ENCODE data around the gene ZNF782. TPM values are rescaled to one million over a fixed set of nuclear protein-coding genes. Genes with fewer than 3 reads are reported as not detected.

Gene ZNF782
- total and polyA plus RNA-seq, 8 donors: 2.3 to 6.8 (median 4.7) TPM

GRCh38 chr9:96779089-96779488, 75.2 kb downstream of the ZNF782 start:
- ATAC-seq (no peak), FAIRE-seq (no peak), DNase-seq (no peak)
- WGBS, 2 donors: 17% methylated on average over 2 of the region's 2 CpGs
- Histone ChIP-seq H3K27me3 (no peaks in the 10 kb centered on the region), H3K4me3 (peak overlapping the region in 2 of 4 donors; percentile 82 to 94), H3K4me1 (peaks cover 0 to 9% (median 0%) of the 10 kb centered on the region in 3 donors), H3K27ac (no peak overlapping the region), H3K36me3 (peaks cover 0 to 14% (median 6%) of the 10 kb centered on the region in 3 donors), H3K9me3 (no peaks in the 10 kb centered on the region)
- no peak for TF ChIP-seq CTCF (IDR thresholded peaks at IDR 0.05)
- intact Hi-C loops (cut with DNase I): no loop called here

- peaks cover 0 to 29% (median 12%) of the 10 kb centered on the region in 3 donors for H3K36me3 ChIP-seq
- WGBS, 2 donors: 2% methylated on average over 23 of the region's 23 CpGs
- no peak for TF ChIP-seq CTCF (IDR thresholded peaks at IDR 0.05)
- FAIRE-seq: no peak
- peak overlapping the region; percentile 62 to 78 (median 69) for H3K27ac ChIP-seq
- peak overlapping the region; percentile 29 to 94 (median 64) for H3K4me3 ChIP-seq
- ATAC-seq: peak in 2 of 4 donors; percentile 44 to 55
- H3K4me1 ChIP-seq: peaks cover 0 to 9% (median 0%) of the 10 kb centered on the region in 3 donors
- intact Hi-C loops (cut with DNase I): no loop called here
- no peak for DNase-seq
- H3K27me3 ChIP-seq: no peaks in the 10 kb centered on the region
- no peaks in the 10 kb centered on the region for H3K9me3 ChIP-seq
These were observed 76.9 kb downstream of the ZNF782 start for GRCh38 chr9:96777426-96777864.

- no peaks in the 10 kb centered on the region for H3K27me3 ChIP-seq
- peaks cover 0 to 71% (median 23%) of the 10 kb centered on the region in 3 donors for H3K36me3 ChIP-seq
- ATAC-seq (no peak), FAIRE-seq (no peak), DNase-seq (no peak)
- intact Hi-C loops (cut with DNase I): no loop called here
- H3K27ac ChIP-seq: no peak overlapping the region
- no peak overlapping the region for H3K4me3 ChIP-seq
- no peaks in the 10 kb centered on the region for H3K4me1 ChIP-seq
- TF ChIP-seq CTCF (IDR thresholded peaks at IDR 0.05): no peak
- 88 to 92% methylated on average over 2 of the region's 2 CpGs for WGBS, 2 donors
- H3K9me3 ChIP-seq: no peaks in the 10 kb centered on the region
These were observed 83.2 kb downstream of the ZNF782 start for GRCh38 chr9:96771124-96771523.

- Histone ChIP-seq H3K27ac (no peak overlapping the region), H3K9me3 (no peaks in the 10 kb centered on the region), H3K27me3 (no peaks in the 10 kb centered on the region), H3K36me3 (peaks cover 0 to 75% (median 28%) of the 10 kb centered on the region in 3 donors), H3K4me3 (no peak overlapping the region), H3K4me1 (no peaks in the 10 kb centered on the region)
- TF ChIP-seq CTCF (IDR thresholded peaks at IDR 0.05): no peak
- WGBS, 2 donors: 98% methylated on average over 6 of the region's 6 CpGs
- intact Hi-C loops (cut with DNase I): no loop called here
- FAIRE-seq (no peak), ATAC-seq (no peak), DNase-seq (no peak)
These were observed 84.3 kb downstream of the ZNF782 start for GRCh38 chr9:96769989-96770388.

Other genes with a start within 250 kb of the ZNF782 start
- 10 to 100 TPM in 5 of 6 donors, 1 to 10 TPM in 1; 8.2 to 19.3 (median 12.8) TPM for gene CDC14B, start 234.7 kb downstream of the ZNF782 start, total RNA-seq
- 1 to 10 TPM; 4.6 to 8.0 TPM for gene CDC14B, start 234.7 kb downstream of the ZNF782 start, polyA plus RNA-seq
- 10 to 100 TPM in 1 of 6 donors, 1 to 10 TPM in 5; 6.0 to 11.2 (median 8.3) TPM for gene PRXL2C, start 199.2 kb downstream of the ZNF782 start, total RNA-seq
- 1 to 10 TPM; 4.9 to 8.6 TPM for gene PRXL2C, start 199.2 kb downstream of the ZNF782 start, polyA plus RNA-seq
- gene ZNF510, start 76.4 kb downstream of the ZNF782 start, total RNA-seq: 10 to 100 TPM in 1 of 6 donors, 1 to 10 TPM in 5; 6.8 to 10.6 (median 7.3) TPM
- 1 to 10 TPM; 2.3 to 3.9 TPM for gene ZNF510, start 76.4 kb downstream of the ZNF782 start, polyA plus RNA-seq
- not detected for gene NUTM2G, start 74.3 kb upstream of the ZNF782 start, total RNA-seq
- gene NUTM2G, start 74.3 kb upstream of the ZNF782 start, polyA plus RNA-seq: not detected
- gene CTSV, start 184.6 kb upstream of the ZNF782 start, total RNA-seq: 1 to 10 TPM in 2 of 6 donors, under 1 TPM in 4; 0.79 to 1.3 (median 0.87) TPM
- gene CTSV, start 184.6 kb upstream of the ZNF782 start, polyA plus RNA-seq: 1 to 10 TPM; 1.4 to 1.8 TPM